GM19043 (cell line): ENCODE data around the gene DUOX1.

Experiments used
- ATAC-seq: cut with Tn5 transposase; IDR thresholded peaks from one replicate; pipeline ENCODE4 v1.9.1; 2021; ENCODE audit warnings: low read depth; ENCODE audit not compliant: unreplicated experiment

DUOX1 gene

DNA sequence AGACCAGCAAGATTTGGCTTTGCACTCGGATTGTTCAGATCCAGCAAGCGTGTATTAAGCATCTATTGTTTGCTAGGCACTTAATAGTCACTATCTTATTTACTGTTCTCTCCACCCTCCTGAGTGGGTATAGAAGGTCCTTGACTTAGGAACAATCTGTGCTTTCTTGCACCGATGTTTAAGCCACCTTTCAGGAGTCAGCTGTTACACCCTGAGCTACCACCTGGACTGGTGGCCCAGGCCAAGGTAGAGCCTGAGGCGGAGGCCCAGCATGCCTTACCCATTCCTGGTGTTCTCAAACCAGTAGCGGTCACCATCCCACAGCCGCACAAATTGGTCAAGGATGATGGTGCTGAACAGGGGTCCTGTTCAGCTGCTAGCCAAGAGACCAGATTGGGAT lies 10.0 kb downstream of the DUOX1 start:
- no peak for ATAC-seq

GRCh38 chr15:45140557-45141250 lies 10.9 kb downstream of the DUOX1 start:
- ATAC-seq: no peak

- ATAC-seq: no peak
Measured at GRCh38 chr15:45141386-45141785, 11.6 kb downstream of the DUOX1 start.

GRCh38 chr15:45143056-45143455 lies 13.3 kb downstream of the DUOX1 start:
- no peak for ATAC-seq

DNA sequence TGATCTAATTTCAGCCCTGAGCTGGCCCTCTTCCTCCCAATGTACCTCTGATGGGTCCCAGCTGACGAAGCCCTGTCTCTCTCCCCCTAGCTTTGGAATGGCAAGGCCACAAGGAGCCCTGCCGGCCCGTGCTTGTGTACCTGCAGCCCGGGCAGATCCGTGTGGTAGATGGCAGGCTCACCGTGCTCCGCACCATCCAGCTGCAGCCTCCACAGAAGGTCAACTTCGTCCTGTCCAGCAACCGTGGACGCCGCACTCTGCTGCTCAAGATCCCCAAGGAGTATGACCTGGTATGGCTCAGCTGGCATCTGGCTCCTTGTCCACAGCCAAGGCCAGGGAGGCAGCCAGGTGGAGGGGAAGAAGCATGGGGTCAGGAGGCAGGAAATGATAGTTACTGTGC lies 14.2 kb downstream of the DUOX1 start:
- no peak for ATAC-seq

DNA sequence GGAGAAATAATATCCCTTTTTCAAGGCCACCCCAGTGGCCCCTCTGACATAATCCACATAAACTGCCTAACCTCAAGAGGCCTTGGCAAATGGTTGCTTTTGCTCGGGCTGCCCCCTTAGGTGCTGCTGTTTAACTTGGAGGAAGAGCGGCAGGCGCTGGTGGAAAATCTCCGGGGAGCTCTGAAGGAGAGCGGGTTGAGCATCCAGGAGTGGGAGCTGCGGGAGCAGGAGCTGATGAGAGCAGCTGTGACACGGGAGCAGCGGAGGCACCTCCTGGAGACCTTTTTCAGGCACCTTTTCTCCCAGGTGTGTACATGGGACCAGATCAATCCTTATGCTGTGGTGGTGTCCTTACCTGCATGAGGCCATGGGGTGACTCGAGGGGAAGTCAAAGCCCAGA lies 15.0 kb downstream of the DUOX1 start:
- no peak for ATAC-seq

GRCh38 chr15:45146405-45146804 lies 16.6 kb downstream of the DUOX1 start:
- no peak for ATAC-seq

- ATAC-seq: no peak
Measured at GRCh38 chr15:45147606-45148005, 17.8 kb downstream of the DUOX1 start.

DNA sequence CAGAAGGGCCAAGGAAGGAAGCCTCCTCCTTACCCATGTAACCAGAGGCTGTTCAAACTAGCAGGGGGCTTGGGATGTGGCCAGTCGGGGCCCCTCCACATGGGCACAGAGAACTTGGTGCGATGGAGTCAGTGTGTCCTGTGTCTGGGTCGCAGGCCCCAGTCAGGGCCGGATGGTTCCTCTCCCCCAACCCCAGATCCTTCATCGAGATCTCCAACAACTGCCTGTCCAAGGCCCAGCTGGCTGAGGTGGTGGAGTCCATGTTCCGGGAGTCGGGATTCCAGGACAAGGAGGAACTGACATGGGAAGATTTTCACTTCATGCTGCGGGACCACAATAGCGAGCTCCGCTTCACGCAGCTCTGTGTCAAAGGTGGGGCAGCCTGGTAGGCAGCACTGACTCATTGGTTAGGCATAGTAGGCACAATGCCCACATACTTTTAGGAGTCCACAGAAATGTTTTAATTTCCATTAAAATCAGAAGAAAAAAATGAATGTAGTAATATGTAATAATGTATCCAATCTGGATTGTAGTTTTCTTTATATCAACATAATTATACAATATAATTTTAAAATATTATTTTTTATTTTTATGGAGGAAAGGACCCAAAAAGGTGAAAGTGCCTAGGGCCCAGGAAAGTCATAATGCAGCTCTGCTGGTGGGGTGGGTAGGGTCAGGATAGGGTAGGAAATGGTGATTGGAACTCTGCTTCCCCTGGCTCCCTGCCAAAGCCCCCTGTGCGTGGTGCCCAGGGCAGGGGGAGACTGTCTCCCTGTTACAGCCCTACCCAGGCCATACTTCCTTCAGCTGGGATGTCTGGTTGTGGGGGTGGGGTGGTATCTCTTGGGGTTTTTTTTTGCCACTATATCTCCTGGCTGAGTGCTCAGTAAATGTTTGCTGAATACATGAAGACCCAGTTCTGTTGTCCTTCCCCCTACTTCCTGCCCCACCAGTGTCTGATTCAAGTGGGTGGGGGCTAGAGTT lies 18.6 kb downstream of the DUOX1 start:
- no peak for ATAC-seq

- no peak for ATAC-seq
Measured at GRCh38 chr15:45149060-45149459, 19.3 kb downstream of the DUOX1 start.

DNA sequence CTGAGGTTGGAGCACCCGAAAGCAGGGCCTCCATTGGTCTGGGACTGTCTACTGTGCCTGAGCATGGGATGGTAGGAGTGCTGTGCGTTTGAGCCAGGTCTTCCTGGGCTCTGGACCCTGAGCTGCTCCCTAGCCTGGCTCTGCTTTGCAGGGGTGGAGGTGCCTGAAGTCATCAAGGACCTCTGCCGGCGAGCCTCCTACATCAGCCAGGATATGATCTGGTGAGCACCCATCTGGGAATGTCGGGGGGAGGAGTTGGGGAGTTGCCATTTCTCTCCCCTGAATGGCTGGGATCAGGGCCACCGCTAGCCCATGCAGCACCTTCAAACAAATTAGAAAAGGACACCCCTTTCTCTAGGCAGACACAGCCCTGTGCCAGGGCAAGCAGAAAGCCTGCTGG lies 20.7 kb downstream of the DUOX1 start:
- no peak for ATAC-seq

- ATAC-seq: no peak
Measured at GRCh38 chr15:45150997-45151396, 21.2 kb downstream of the DUOX1 start.

- ATAC-seq: no peak
Measured at GRCh38 chr15:45151998-45152828, 22.4 kb downstream of the DUOX1 start.

- no peak for ATAC-seq
Measured at GRCh38 chr15:45155739-45156138, 25.9 kb downstream of the DUOX1 start.

DNA sequence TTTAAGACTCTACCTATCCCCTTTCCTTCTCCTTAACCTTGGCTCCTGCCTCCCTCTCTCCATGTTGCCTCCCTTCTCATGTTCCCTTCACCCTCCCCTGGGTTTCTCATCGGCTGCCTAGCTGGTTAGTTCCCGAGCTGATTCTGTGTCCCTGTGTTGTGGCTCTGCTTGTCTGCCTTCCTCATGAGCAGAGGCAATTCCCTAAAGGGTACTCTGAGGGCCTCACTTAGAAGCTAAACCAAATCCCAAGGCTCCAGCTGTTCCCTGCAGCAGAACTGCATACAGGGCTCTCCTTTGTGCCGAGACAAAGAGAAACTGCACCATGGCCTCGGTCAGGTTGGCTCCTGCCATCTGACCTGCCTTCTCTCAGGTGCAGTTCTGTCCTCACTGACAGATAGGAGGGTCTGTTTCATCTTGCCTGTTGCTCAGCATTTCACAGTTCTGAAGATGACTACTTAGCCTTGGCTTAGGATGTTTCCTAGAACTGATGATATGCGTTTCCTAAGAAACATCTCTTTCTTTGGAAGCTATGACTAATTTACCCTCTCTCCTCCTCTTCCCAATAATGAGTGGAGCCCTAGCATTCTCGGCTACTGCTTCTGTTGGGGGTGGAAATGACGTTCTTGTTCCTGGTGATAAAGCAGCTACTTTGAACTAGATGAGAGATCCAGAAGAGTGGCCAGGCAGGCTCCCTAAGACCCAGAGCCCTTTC lies 27.1 kb downstream of the DUOX1 start:
- no peak for ATAC-seq

DNA sequence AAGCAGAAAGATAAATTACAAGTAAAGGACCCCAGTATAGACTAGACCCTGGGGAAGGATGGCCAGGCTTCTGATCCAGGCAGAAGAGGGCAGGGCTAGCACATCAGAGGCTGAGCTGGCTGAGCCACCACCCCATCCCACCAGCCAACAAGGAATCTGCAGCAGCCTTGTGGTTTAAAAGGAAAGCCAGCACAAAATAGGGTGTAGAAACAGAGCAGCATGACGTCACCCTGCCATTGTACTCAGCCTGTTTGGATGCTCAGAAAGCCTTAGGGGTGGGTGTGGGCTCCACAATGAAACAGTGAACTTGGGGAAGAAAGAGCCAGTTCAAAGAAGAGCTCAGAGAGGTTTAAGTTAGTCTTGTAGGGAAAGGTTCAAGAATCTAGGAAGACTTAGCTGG lies 28.2 kb downstream of the DUOX1 start:
- ATAC-seq: no peak

DNA sequence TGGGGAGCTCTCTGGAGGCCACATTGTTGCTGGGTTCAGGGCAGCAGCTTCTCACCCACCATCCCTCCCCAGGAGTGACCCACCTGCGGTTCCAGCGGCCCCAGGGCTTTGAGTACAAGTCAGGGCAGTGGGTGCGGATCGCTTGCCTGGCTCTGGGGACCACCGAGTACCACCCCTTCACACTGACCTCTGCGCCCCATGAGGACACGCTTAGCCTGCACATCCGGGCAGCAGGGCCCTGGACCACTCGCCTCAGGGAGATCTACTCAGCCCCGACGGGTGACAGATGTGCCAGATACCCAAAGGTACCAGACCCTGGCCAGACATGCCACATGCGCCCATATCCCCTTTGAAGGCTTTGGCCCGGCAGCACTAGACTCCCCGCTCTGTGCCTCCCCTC lies 31.9 kb downstream of the DUOX1 start:
- ATAC-seq: no peak

DNA sequence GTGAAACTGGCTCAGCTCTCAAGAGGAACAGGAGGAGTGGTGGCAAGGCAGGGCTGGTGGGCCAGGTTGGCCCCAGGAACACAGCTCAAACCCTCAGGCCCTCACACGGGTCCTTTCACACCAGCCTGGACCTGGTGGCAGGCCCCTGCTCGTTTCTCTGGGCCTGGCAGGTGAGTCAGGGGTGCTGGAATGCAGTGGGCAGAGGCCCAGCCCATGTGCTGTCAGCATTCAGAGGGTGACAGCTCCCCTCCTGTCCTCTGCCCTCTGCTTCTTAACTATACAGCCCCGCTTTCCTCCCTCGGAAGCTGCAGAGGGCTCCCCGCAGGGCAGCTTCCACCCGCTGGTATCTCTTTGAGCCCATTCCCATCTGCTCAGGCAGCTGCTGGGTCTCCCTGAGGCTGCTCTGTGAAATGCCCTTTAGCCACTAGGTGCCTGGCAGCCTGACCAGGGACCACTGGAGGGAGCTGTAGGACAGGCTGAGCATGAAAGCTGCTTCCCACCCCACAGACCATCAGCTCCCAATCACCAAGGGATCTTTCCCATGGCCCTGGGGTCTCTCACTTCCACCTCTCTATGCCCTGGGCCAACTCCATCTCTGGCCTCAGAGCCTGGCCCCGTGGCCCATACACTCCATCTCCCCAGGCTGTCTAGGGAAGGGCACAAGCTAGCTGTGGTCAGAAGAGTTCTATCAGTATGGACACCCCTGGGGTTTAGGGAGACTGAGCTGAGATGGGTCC lies 33.1 kb downstream of the DUOX1 start:
- no peak for ATAC-seq

DNA sequence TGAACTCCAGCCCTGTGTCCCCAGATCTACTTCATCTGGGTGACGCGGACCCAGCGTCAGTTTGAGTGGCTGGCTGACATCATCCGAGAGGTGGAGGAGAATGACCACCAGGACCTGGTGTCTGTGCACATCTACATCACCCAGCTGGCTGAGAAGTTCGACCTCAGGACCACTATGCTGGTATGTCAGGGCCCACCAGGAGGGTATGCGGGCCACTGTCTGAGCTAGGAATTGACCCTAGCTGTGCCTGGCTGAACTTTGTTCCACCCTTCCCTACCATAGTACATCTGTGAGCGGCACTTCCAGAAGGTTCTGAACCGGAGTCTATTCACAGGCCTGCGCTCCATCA lies 33.7 kb downstream of the DUOX1 start:
- ATAC-seq: no peak

DNA sequence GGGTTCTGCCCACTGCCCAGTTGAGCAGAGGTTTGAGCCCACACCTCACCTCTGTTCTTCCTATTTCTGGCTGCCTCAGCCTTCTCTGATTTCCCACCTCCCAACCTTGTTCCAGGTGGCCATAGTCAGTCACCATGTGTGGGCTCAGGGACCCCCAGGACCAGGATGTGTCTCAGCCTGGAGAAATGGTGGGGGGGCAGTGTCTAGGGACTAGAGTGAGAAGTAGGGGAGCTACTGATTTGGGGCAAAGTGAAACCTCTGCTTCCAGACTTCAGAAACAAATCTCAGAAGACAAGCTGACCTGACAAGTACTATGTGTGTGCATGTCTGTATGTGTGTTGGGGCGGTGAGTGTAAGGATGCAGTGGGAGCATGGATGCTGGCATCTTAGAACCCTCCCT lies 35.1 kb downstream of the DUOX1 start:
- no peak for ATAC-seq
